Measurements from ENCODE around the gene STIP1.

Gene STIP1

DNA sequence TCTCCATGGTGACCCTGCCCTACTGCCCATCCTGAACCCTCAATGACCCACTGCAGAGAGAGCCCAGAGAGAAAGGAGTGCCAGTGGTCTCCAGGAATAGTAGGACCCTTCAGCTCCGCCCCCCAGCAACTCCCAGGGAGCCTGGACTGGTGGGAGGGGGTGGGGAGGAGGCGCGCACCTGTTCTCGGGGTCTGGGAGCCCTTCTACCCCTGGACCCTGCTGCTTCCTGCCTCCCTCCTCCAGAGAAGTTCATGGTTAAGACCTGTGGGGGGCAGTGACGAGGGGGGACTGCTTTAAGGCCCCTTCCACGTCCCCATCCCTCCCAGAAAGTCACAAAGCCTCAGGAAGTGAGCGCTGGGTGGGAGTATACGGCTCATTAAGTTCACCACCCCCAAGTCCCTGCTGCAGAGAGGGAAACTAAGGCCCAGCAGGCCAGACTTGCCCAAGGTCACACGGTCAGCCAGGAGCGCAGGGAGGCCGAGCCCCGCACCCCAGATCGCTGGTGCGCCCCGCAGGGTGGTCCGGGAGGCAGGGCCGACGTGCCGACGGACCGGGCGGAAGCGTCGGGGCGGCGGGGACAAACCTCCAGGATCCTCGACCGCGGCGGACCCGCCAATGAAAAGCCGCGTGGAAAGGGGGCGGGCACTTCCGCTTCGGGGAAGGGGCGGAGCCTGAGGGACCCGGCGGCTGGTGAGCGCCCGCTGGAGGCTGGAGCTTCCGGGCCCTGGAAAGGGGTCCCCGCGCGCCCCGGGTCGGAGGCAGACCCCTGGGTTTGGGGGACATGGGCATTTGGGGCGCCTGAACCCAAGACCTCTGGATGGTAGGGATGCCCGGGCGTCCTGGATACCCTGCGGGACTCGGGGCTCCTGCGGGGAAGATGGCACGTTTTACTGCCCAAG is 39.9 kb downstream of the STIP1 start, which contains the start of the genes NUDT22 and TRPT1:
Gene NUDT22 (plus strand): TSS at position 667 of the 899 bp plus-strand sequence. CDS start 379 bp downstream, outside the sequence.
Gene TRPT1 (minus strand): TSS at position 579 of the 899 bp plus-strand sequence. CDS start 326 bp downstream, at position 253.
- peak; percentile 74 to 82 for DNase-seq (ENCODE audit: low read depth in 2 of 2)
- TF ChIP-seq, protein P1, sequence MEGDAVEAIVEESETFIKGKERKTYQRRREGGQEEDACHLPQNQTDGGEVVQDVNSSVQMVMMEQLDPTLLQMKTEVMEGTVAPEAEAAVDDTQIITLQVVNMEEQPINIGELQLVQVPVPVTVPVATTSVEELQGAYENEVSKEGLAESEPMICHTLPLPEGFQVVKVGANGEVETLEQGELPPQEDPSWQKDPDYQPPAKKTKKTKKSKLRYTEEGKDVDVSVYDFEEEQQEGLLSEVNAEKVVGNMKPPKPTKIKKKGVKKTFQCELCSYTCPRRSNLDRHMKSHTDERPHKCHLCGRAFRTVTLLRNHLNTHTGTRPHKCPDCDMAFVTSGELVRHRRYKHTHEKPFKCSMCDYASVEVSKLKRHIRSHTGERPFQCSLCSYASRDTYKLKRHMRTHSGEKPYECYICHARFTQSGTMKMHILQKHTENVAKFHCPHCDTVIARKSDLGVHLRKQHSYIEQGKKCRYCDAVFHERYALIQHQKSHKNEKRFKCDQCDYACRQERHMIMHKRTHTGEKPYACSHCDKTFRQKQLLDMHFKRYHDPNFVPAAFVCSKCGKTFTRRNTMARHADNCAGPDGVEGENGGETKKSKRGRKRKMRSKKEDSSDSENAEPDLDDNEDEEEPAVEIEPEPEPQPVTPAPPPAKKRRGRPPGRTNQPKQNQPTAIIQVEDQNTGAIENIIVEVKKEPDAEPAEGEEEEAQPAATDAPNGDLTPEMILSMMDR (IDR thresholded peaks at IDR 0.05; ENCODE audit: low read depth, low read length), result peak; percentile 35
- H3K4me3 ChIP-seq (replicated peaks in 1 of 2; ENCODE audit: low read depth in 2 of 2, low read length in 2 of 2), result peak within 1 kb of the TSS; percentile 84 to 89

DNA sequence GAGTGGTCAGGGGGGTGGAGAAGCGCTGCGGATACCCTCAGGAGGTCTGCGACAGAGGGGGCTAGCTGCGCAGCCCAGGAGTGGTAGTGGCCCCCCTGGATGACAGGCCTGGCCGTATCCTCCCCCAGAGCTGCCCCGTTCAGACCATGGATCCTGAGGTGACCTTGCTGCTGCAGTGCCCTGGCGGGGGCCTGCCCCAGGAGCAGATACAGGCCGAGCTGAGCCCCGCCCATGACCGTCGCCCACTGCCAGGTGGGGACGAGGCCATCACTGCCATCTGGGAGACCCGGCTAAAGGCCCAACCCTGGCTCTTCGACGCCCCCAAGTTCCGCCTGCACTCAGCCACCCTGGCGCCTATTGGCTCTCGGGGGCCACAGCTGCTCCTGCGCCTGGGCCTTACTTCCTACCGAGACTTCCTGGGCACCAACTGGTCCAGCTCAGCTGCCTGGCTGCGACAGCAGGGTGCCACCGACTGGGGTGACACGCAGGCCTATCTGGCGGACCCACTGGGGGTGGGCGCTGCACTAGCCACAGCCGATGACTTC is 40.6 kb downstream of the STIP1 start:
- H3K4me3 ChIP-seq (replicated peaks in 1 of 2; ENCODE audit: low read depth in 2 of 2, low read length in 2 of 2), result peak overlapping the region; percentile 84 to 89
- TF ChIP-seq, protein P1 (IDR thresholded peaks at IDR 0.05; ENCODE audit: low read depth, low read length), result no peak
- no peak for DNase-seq (ENCODE audit: low read depth in 2 of 2)

- peak overlapping the region; percentile 84 to 89 for H3K4me3 ChIP-seq (replicated peaks in 1 of 2; ENCODE audit: low read depth in 2 of 2, low read length in 2 of 2)
- TF ChIP-seq, protein P1 (IDR thresholded peaks at IDR 0.05; ENCODE audit: low read depth, low read length), result no peak
- DNase-seq (ENCODE audit: low read depth in 2 of 2), result peak in 1 of 2 donors; percentile 51
These were observed 41.5 kb downstream of the STIP1 start for GRCh38 chr11:64227405-64227956.

- TF ChIP-seq, protein P1 (IDR thresholded peaks at IDR 0.05; ENCODE audit: low read depth, low read length), result no peak
- no peak overlapping the region for H3K4me3 ChIP-seq (replicated peaks in 1 of 2; ENCODE audit: low read depth in 2 of 2, low read length in 2 of 2)
- DNase-seq (ENCODE audit: low read depth in 2 of 2), result no peak
These were observed 43.2 kb downstream of the STIP1 start for GRCh38 chr11:64229090-64229743.

- TF ChIP-seq, protein P1 (IDR thresholded peaks at IDR 0.05; ENCODE audit: low read depth, low read length), result no peak
- DNase-seq (ENCODE audit: low read depth in 2 of 2), result no peak
- H3K4me3 ChIP-seq (replicated peaks in 1 of 2; ENCODE audit: low read depth in 2 of 2, low read length in 2 of 2), result peak overlapping the region; percentile 73
These were observed 43.8 kb downstream of the STIP1 start for GRCh38 chr11:64229744-64230170.

All from cardiac fibroblast (primary cell).